ENCODE measurements around the gene FAM162B. TPM values are rescaled to one million over a fixed set of nuclear protein-coding genes. Genes with fewer than 3 reads are reported as not detected.
"Not testable (repeated sequence)": the region's sequence is repeated elsewhere in the genome, so short reads cannot be mapped to it uniquely, and the experiment has no call there.

The FAM162B gene
- polyA plus RNA-seq, 1 experiment: 6.4 TPM

DNA sequence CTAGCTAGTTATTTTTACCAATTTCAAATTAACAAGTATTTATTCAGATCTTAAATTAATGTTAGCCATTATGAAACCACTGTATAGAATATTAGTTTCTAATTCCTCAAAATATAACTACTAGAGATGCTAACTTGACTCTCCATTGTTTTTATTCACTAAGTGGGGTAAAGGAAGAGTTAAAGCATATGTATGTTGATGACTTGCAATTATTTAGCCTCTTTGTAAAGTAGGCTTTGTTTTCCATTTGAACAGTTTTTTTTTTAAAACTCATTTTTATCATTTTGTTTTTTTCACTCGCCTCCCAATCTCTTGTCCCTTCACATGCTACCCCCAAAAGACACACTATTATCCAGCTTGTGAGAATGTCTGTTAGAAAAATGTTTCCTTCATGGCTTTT is 3.3 kb downstream of the FAM162B start:
- CTCF ChIA-PET: no interaction called here

DNA sequence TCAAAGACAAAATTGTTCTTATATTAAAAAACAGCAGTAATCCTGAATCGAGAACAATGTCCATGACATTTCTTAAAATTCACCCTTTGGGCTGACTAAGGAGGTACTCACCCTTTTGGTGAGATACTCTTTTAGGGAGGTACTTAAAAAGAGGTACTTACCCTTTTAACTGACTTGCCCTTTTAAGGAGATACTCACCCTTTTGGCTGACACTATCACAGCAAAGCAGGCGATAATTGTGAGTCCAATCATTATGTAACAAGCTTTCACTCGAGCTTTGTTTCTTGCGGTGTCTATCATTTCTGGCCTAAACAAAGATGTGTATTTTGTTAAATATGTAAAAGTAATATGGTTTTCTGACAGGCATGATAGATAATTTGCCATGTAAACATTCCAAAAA is 3.7 kb downstream of the FAM162B start:
- H3K4me3 ChIP-seq (ENCODE audit: low read depth, low read length): no peak overlapping the region
- ChIA-PET POLR2A (no interaction called here), CTCF (no interaction called here)
- no peak for DNase-seq (ENCODE audit: low read depth)
- H3K36me3 ChIP-seq (ENCODE audit: control insufficient read depth, insufficient read depth, low read length): no peaks in the 10 kb centered on the region; the same call in 1 of the 2 replicates
- TF ChIP-seq, protein P1, sequence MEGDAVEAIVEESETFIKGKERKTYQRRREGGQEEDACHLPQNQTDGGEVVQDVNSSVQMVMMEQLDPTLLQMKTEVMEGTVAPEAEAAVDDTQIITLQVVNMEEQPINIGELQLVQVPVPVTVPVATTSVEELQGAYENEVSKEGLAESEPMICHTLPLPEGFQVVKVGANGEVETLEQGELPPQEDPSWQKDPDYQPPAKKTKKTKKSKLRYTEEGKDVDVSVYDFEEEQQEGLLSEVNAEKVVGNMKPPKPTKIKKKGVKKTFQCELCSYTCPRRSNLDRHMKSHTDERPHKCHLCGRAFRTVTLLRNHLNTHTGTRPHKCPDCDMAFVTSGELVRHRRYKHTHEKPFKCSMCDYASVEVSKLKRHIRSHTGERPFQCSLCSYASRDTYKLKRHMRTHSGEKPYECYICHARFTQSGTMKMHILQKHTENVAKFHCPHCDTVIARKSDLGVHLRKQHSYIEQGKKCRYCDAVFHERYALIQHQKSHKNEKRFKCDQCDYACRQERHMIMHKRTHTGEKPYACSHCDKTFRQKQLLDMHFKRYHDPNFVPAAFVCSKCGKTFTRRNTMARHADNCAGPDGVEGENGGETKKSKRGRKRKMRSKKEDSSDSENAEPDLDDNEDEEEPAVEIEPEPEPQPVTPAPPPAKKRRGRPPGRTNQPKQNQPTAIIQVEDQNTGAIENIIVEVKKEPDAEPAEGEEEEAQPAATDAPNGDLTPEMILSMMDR (IDR thresholded peaks at IDR 0.05; ENCODE audit: insufficient read depth, low read depth, low read length): no peak
- H3K27me3 ChIP-seq (ENCODE audit: control insufficient read depth, insufficient read depth, low read length): peaks cover 1% of the 10 kb centered on the region; the same call in 1 of the 2 replicates

More for the DNA sequence above, 3.3 kb downstream of the FAM162B start:
- Histone ChIP-seq H3K4me3 (ENCODE audit: low read depth, low read length) (no peak overlapping the region), H3K27me3 (ENCODE audit: control insufficient read depth, insufficient read depth, low read length) (peaks cover 1% of the 10 kb centered on the region; the same call in 1 of the 2 replicates), H3K36me3 (ENCODE audit: control insufficient read depth, insufficient read depth, low read length) (no peaks in the 10 kb centered on the region; the same call in 1 of the 2 replicates)
- POLR2A ChIA-PET: no interaction called here
- DNase-seq (ENCODE audit: low read depth): no peak
- TF ChIP-seq, protein P1 (IDR thresholded peaks at IDR 0.05; ENCODE audit: insufficient read depth, low read depth, low read length): no peak

DNA sequence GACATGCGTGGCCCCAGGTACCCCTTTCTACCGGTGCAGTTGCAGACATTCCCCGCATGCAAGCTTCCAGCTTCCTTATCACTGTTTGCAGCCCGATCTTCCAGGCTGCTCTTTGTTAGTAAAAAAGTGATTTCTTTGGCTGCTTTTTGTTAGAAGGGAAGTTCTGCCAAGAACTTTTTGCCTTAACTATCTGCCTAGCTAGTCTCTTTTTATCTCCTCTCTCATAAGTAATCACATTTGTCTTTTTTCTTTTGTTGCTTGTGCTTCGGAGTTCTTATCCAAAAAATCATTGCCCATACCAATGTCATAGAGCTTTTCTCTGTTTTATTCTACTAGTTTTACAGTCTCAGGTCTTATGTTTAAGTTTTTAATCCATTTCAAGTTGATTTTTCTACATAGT is 20.3 kb downstream of the FAM162B start:
- DNase-seq (ENCODE audit: low read depth): no peak
- TF ChIP-seq, protein P1 (IDR thresholded peaks at IDR 0.05; ENCODE audit: insufficient read depth, low read depth, low read length): no peak
- ChIA-PET CTCF (interaction anchor here (1.9 kb wide), 1 partner anchor 13 kb away, joined by 5 read pairs; no protein-coding TSS in a partner anchor), POLR2A (no interaction called here)
- no peak overlapping the region for H3K4me3 ChIP-seq (ENCODE audit: low read depth, low read length)
- no peaks in the 10 kb centered on the region for H3K36me3 ChIP-seq (ENCODE audit: control insufficient read depth, insufficient read depth, low read length)
- H3K27me3 ChIP-seq (ENCODE audit: control insufficient read depth, insufficient read depth, low read length): no peaks in the 10 kb centered on the region

DNA sequence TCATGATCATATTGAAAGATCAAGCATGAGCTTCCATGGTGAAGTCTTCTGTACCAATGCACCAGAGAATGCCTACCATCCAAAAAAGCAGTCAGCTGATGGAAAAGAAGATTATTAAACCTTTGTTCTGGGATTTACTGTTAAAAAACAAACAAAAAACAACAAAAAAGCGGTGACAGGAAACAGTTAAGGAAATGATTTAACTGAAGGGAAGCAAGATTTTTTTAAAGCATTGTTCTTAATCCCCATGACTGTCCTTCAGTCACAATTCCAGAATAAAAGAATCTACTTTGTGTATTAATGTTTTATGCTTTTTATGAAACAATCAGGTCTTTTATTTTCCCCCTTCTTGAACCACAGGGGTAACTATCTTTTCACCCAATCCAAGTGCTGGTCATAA is 23.9 kb downstream of the FAM162B start:
- POLR2A ChIA-PET: no interaction called here
- no peaks in the 10 kb centered on the region for H3K27me3 ChIP-seq (ENCODE audit: control insufficient read depth, insufficient read depth, low read length)
- no peaks in the 10 kb centered on the region for H3K36me3 ChIP-seq (ENCODE audit: control insufficient read depth, insufficient read depth, low read length)
- TF ChIP-seq, protein P1 (IDR thresholded peaks at IDR 0.05; ENCODE audit: insufficient read depth, low read depth, low read length): no peak
- CTCF ChIA-PET: no interaction called here
- DNase-seq (ENCODE audit: low read depth): no peak
- no peak overlapping the region for H3K4me3 ChIP-seq (ENCODE audit: low read depth, low read length)

DNA sequence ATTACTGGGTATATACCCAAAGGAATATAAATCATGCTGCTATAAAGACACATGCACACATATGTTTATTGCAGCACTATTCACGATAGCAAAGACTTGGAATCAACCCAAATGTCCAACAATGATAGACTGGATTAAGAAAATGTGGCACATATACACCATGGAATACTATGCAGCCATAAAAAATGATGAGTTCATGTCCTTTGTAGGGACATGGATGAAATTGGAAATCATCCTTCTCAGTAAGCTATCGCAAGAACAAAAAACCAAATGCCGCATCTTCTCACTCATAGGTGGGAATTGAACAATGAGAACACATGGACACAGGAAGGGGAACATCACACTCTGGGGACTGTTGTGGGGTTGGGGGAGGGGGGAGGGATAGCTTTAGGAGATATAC is 25.0 kb downstream of the FAM162B start:
- H3K36me3 ChIP-seq (ENCODE audit: control insufficient read depth, insufficient read depth, low read length); H3K4me3 ChIP-seq (ENCODE audit: low read depth, low read length); CTCF ChIA-PET; DNase-seq (ENCODE audit: low read depth); POLR2A ChIA-PET; H3K27me3 ChIP-seq (ENCODE audit: control insufficient read depth, insufficient read depth, low read length): not testable (repeated sequence)

DNA sequence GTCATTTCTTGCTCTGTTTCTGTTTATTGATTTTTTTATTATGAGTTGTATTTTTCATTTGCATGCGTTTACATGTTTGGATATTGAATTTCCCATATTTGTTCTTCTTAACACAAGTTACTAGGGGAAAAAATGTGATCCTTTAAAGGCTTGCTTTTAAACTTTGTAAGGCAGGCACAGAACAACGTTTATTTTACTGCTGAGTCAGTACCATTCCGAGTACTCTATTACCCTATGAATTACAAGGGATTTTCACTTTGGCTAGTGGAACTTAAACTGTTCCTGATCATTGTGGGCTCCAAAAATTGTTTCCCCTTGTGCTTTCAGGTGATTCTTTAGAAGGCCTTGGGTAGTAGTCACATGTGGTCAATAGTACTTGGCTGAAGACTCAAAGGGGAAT is 28.5 kb downstream of the FAM162B start:
- POLR2A ChIA-PET: no interaction called here

More for the DNA sequence above, 28.5 kb downstream of the FAM162B start:
- TF ChIP-seq, protein P1 (IDR thresholded peaks at IDR 0.05; ENCODE audit: insufficient read depth, low read depth, low read length): no peak
- Histone ChIP-seq H3K4me3 (ENCODE audit: low read depth, low read length) (no peak overlapping the region), H3K27me3 (ENCODE audit: control insufficient read depth, insufficient read depth, low read length) (no peaks in the 10 kb centered on the region), H3K36me3 (ENCODE audit: control insufficient read depth, insufficient read depth, low read length) (no peaks in the 10 kb centered on the region)
- no peak for DNase-seq (ENCODE audit: low read depth)
- CTCF ChIA-PET: no interaction called here

Data from BJ (cell line).